HG03097 (cell line): ENCODE data around the gene ITPR2.
"Not testable (repeated sequence)": the region's sequence is repeated elsewhere in the genome, so short reads cannot be mapped to it uniquely, and the experiment has no call there.

Source experiments
- ATAC-seq: cut with Tn5 transposase; IDR thresholded peaks from one replicate; pipeline ENCODE4 v1.9.1; 2021; ENCODE audit not compliant: unreplicated experiment, low FRiP score

The ITPR2 gene

GRCh38 chr12:26683443-26683842 is 149.6 kb downstream of the ITPR2 start:
- ATAC-seq: no peak

GRCh38 chr12:26680727-26681455 is 152.1 kb downstream of the ITPR2 start:
- no peak for ATAC-seq

GRCh38 chr12:26678697-26679660 is 154.0 kb downstream of the ITPR2 start:
- no peak for ATAC-seq

- not testable (repeated sequence) for ATAC-seq
Observed at GRCh38 chr12:26671487-26671886, 161.5 kb downstream of the ITPR2 start.

- no peak for ATAC-seq
Observed at GRCh38 chr12:26668847-26669246, 164.1 kb downstream of the ITPR2 start.

GRCh38 chr12:26668230-26668629 is 164.8 kb downstream of the ITPR2 start:
- no peak for ATAC-seq

- ATAC-seq: no peak
Observed at GRCh38 chr12:26666286-26666685, 166.7 kb downstream of the ITPR2 start.

GRCh38 chr12:26661399-26661798 is 171.6 kb downstream of the ITPR2 start:
- ATAC-seq: no peak

GRCh38 chr12:26659930-26660329 is 173.1 kb downstream of the ITPR2 start:
- ATAC-seq: no peak

GRCh38 chr12:26658991-26659390 is 174.0 kb downstream of the ITPR2 start:
- ATAC-seq: no peak

- no peak for ATAC-seq
Observed at GRCh38 chr12:26654623-26655022, 178.4 kb downstream of the ITPR2 start.

GRCh38 chr12:26651566-26652188 is 181.3 kb downstream of the ITPR2 start:
- ATAC-seq: no peak

- no peak for ATAC-seq
Observed at GRCh38 chr12:26651036-26651435, 182.0 kb downstream of the ITPR2 start.

GRCh38 chr12:26648999-26649398 is 184.0 kb downstream of the ITPR2 start:
- ATAC-seq: no peak

GRCh38 chr12:26648584-26648983 is 184.4 kb downstream of the ITPR2 start:
- no peak for ATAC-seq

GRCh38 chr12:26648066-26648465 is 184.9 kb downstream of the ITPR2 start:
- ATAC-seq: no peak

GRCh38 chr12:26647088-26647487 is 185.9 kb downstream of the ITPR2 start:
- no peak for ATAC-seq

- no peak for ATAC-seq
Observed at GRCh38 chr12:26646571-26646970, 186.4 kb downstream of the ITPR2 start.

GRCh38 chr12:26644376-26644775 is 188.6 kb downstream of the ITPR2 start:
- ATAC-seq: not testable (repeated sequence)

GRCh38 chr12:26643532-26644315 is 189.3 kb downstream of the ITPR2 start:
- no peak for ATAC-seq
